Stimulated activated memory B cell treated with anti-CD40 and anti-IgM and Interleukin-4, amounts not matched to agents 10 μg/mL and 1 μg/mL and 100 μg/mL, for 72 hours (primary cell): Measurements from ENCODE around the gene PRMT2.

Experiments
- ATAC-seq: fragments of 150-1000 bp; cut with Tn5 transposase; 2 replicates; pipeline ENCODE4 v1.10.0; 2021
- H3K27ac Mint-ChIP-seq: one replicate; pipeline ENCODE4 v1.8.0; 2022; ENCODE audit warnings: mild to moderate bottlenecking, mixed read lengths
- H3K27me3 Mint-ChIP-seq: one replicate; pipeline ENCODE4 v1.8.0; 2022; ENCODE audit warnings: mixed read lengths
- H3K36me3 Mint-ChIP-seq: one replicate; pipeline ENCODE4 v1.8.0; 2022; ENCODE audit warnings: mixed read lengths
- H3K4me1 Mint-ChIP-seq: one replicate; pipeline ENCODE4 v1.8.0; 2022; ENCODE audit warnings: mixed read lengths
- H3K4me3 Mint-ChIP-seq: one replicate; pipeline ENCODE4 v1.8.0; 2022; ENCODE audit warnings: mild to moderate bottlenecking, moderate library complexity, mixed read lengths
- H3K9me3 Mint-ChIP-seq: one replicate; pipeline ENCODE4 v1.8.0; 2022; ENCODE audit warnings: mixed read lengths

PRMT2 gene

GRCh38 chr21:46608672-46609111, 26.8 kb upstream of the PRMT2 start:
- peaks cover 34% of the 10 kb centered on the region for H3K4me1 Mint-ChIP-seq
- H3K36me3 Mint-ChIP-seq = no peaks in the 10 kb centered on the region
- H3K27ac Mint-ChIP-seq = no peak overlapping the region
- H3K9me3 Mint-ChIP-seq = peaks cover 5% of the 10 kb centered on the region
- no peak overlapping the region for H3K4me3 Mint-ChIP-seq
- peaks cover 42% of the 10 kb centered on the region for H3K27me3 Mint-ChIP-seq
- ATAC-seq = peak; percentile 67

GRCh38 chr21:46610018-46610701, 25.3 kb upstream of the PRMT2 start:
- Mint-ChIP-seq H3K27ac (no peak overlapping the region), H3K36me3 (no peaks in the 10 kb centered on the region), H3K4me1 (peaks cover 34% of the 10 kb centered on the region)

GRCh38 chr21:46613391-46613790, 22.1 kb upstream of the PRMT2 start:
- Mint-ChIP-seq H3K4me1 (peaks cover 11% of the 10 kb centered on the region), H3K27ac (no peak overlapping the region), H3K36me3 (no peaks in the 10 kb centered on the region), H3K27me3 (peaks cover 53% of the 10 kb centered on the region), H3K9me3 (peaks cover 5% of the 10 kb centered on the region), H3K4me3 (no peak overlapping the region)
- ATAC-seq = no peak

More at GRCh38 chr21:46610018-46610701, 25.3 kb upstream of the PRMT2 start:
- H3K27me3 Mint-ChIP-seq = peaks cover 50% of the 10 kb centered on the region
- peaks cover 5% of the 10 kb centered on the region for H3K9me3 Mint-ChIP-seq
- H3K4me3 Mint-ChIP-seq = no peak overlapping the region
- no peak for ATAC-seq

- H3K27me3 Mint-ChIP-seq = peaks cover 51% of the 10 kb centered on the region
- H3K27ac Mint-ChIP-seq = no peak overlapping the region
- H3K9me3 Mint-ChIP-seq = peaks cover 2% of the 10 kb centered on the region
- no peak for ATAC-seq
- no peak overlapping the region for H3K4me3 Mint-ChIP-seq
- H3K36me3 Mint-ChIP-seq = no peaks in the 10 kb centered on the region
- no peaks in the 10 kb centered on the region for H3K4me1 Mint-ChIP-seq
Measured at GRCh38 chr21:46616050-46616449, 19.4 kb upstream of the PRMT2 start.

- no peaks in the 10 kb centered on the region for H3K36me3 Mint-ChIP-seq
- H3K27me3 Mint-ChIP-seq = peaks cover 51% of the 10 kb centered on the region
- H3K4me3 Mint-ChIP-seq = no peak overlapping the region
- peaks cover 2% of the 10 kb centered on the region for H3K9me3 Mint-ChIP-seq
- H3K27ac Mint-ChIP-seq = no peak overlapping the region
- ATAC-seq = no peak
- no peaks in the 10 kb centered on the region for H3K4me1 Mint-ChIP-seq
Measured at GRCh38 chr21:46616656-46617055, 18.8 kb upstream of the PRMT2 start.

- Mint-ChIP-seq H3K9me3 (peaks cover 2% of the 10 kb centered on the region), H3K4me3 (no peak overlapping the region), H3K27me3 (peaks cover 51% of the 10 kb centered on the region), H3K36me3 (no peaks in the 10 kb centered on the region), H3K4me1 (no peaks in the 10 kb centered on the region), H3K27ac (no peak overlapping the region)
- ATAC-seq = no peak
Measured at GRCh38 chr21:46617267-46618051, 18.0 kb upstream of the PRMT2 start.

- H3K36me3 Mint-ChIP-seq = no peaks in the 10 kb centered on the region
- no peaks in the 10 kb centered on the region for H3K4me1 Mint-ChIP-seq
- no peak overlapping the region for H3K4me3 Mint-ChIP-seq
- no peak for ATAC-seq
- H3K27ac Mint-ChIP-seq = no peak overlapping the region
- no peaks in the 10 kb centered on the region for H3K9me3 Mint-ChIP-seq
- peaks cover 48% of the 10 kb centered on the region for H3K27me3 Mint-ChIP-seq
Measured at GRCh38 chr21:46618738-46619379, 16.6 kb upstream of the PRMT2 start.

GRCh38 chr21:46619846-46620245, 15.6 kb upstream of the PRMT2 start:
- Mint-ChIP-seq H3K27me3 (peaks cover 38% of the 10 kb centered on the region), H3K36me3 (no peaks in the 10 kb centered on the region), H3K9me3 (no peaks in the 10 kb centered on the region), H3K4me3 (no peak overlapping the region), H3K27ac (no peak overlapping the region), H3K4me1 (no peaks in the 10 kb centered on the region)
- no peak for ATAC-seq

GRCh38 chr21:46620846-46621245, 14.6 kb upstream of the PRMT2 start:
- no peak overlapping the region for H3K27ac Mint-ChIP-seq
- peaks cover 4% of the 10 kb centered on the region for H3K9me3 Mint-ChIP-seq
- H3K27me3 Mint-ChIP-seq = peaks cover 28% of the 10 kb centered on the region
- ATAC-seq = no peak
- no peaks in the 10 kb centered on the region for H3K4me1 Mint-ChIP-seq
- H3K4me3 Mint-ChIP-seq = no peak overlapping the region
- no peaks in the 10 kb centered on the region for H3K36me3 Mint-ChIP-seq

- Mint-ChIP-seq H3K27ac (no peak overlapping the region), H3K4me3 (no peak overlapping the region), H3K9me3 (peaks cover 9% of the 10 kb centered on the region), H3K4me1 (no peaks in the 10 kb centered on the region), H3K27me3 (peaks cover 25% of the 10 kb centered on the region), H3K36me3 (no peaks in the 10 kb centered on the region)
- no peak for ATAC-seq
Measured at GRCh38 chr21:46621457-46622182, 13.9 kb upstream of the PRMT2 start.

GRCh38 chr21:46622226-46622625, 13.2 kb upstream of the PRMT2 start:
- Mint-ChIP-seq H3K4me1 (no peaks in the 10 kb centered on the region), H3K36me3 (no peaks in the 10 kb centered on the region), H3K4me3 (no peak overlapping the region), H3K27me3 (peaks cover 25% of the 10 kb centered on the region), H3K27ac (no peak overlapping the region), H3K9me3 (peaks cover 13% of the 10 kb centered on the region)
- peak; percentile 43 for ATAC-seq

- peaks cover 31% of the 10 kb centered on the region for H3K27me3 Mint-ChIP-seq
- no peak overlapping the region for H3K27ac Mint-ChIP-seq
- no peak overlapping the region for H3K4me3 Mint-ChIP-seq
- H3K9me3 Mint-ChIP-seq = peaks cover 13% of the 10 kb centered on the region
- no peaks in the 10 kb centered on the region for H3K36me3 Mint-ChIP-seq
- no peak for ATAC-seq
- H3K4me1 Mint-ChIP-seq = no peaks in the 10 kb centered on the region
Measured at GRCh38 chr21:46624050-46624449, 11.4 kb upstream of the PRMT2 start.

GRCh38 chr21:46625759-46626158, 9.7 kb upstream of the PRMT2 start:
- Mint-ChIP-seq H3K27ac (no peak overlapping the region), H3K27me3 (peaks cover 32% of the 10 kb centered on the region), H3K9me3 (peaks cover 13% of the 10 kb centered on the region), H3K36me3 (no peaks in the 10 kb centered on the region), H3K4me3 (no peak overlapping the region), H3K4me1 (no peaks in the 10 kb centered on the region)
- no peak for ATAC-seq

- H3K9me3 Mint-ChIP-seq = peaks cover 16% of the 10 kb centered on the region
- no peaks in the 10 kb centered on the region for H3K4me1 Mint-ChIP-seq
- no peak overlapping the region for H3K4me3 Mint-ChIP-seq
- H3K27ac Mint-ChIP-seq = no peak overlapping the region
- no peak for ATAC-seq
- H3K36me3 Mint-ChIP-seq = no peaks in the 10 kb centered on the region
- H3K27me3 Mint-ChIP-seq = peaks cover 40% of the 10 kb centered on the region
Measured at GRCh38 chr21:46626536-46626935, 8.9 kb upstream of the PRMT2 start.

GRCh38 chr21:46626975-46627501, 8.4 kb upstream of the PRMT2 start:
- no peak overlapping the region for H3K27ac Mint-ChIP-seq
- H3K9me3 Mint-ChIP-seq = peaks cover 17% of the 10 kb centered on the region
- H3K4me3 Mint-ChIP-seq = no peak overlapping the region
- peaks cover 44% of the 10 kb centered on the region for H3K27me3 Mint-ChIP-seq
- no peaks in the 10 kb centered on the region for H3K4me1 Mint-ChIP-seq
- H3K36me3 Mint-ChIP-seq = no peaks in the 10 kb centered on the region
- ATAC-seq = no peak
